GM19023 (cell line): ENCODE results near the gene TNNI2.
"Not testable (repeated sequence)": the region's sequence is repeated elsewhere in the genome, so short reads cannot be mapped to it uniquely, and the experiment has no call there.

Source experiments
- ATAC-seq: cut with Tn5 transposase; IDR thresholded peaks from one replicate; pipeline ENCODE4 v1.9.1; 2021; ENCODE audit warnings: mild to moderate bottlenecking, moderate library complexity; ENCODE audit not compliant: unreplicated experiment

Gene TNNI2

DNA sequence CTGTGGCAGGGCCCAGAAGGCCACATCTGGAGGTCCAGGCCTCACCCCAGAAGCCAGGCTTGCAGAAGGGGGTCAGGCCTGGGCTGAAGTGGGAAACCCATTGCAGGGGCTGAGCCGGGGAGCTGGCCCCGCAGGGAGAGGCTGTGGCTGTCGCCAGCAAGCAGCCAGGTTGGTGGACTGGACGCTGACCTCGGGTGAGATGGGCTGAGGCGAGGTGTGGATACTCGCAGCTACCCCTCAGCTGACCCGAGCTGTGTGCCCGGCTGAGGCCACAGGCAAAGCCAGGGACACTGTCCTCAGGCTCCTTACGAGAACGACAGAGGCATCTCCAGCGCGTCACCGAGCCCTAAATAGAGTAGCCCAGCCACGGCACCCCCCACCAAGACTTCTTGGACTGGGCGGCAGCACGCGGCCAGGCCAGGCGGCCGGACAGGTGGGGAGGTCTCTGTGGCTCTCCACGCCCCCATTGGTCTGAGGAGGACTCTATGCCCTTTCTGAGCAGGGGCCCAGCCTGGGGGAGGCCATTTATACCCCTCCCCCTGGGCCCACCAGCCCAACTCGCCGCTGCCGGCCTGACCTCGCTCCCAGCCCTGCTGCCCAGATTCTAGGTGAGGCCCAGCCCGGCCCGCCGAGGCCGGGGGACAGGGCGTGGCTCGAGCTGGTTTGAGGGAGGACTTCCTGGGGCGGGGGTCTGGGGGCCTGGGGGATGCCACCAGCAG is at the start of gene TNNI2:
TSS of gene TNNI2 (plus strand) at position 556 of the 719 bp plus-strand sequence. CDS start 716 bp downstream, outside the sequence.
- no peak for ATAC-seq

DNA sequence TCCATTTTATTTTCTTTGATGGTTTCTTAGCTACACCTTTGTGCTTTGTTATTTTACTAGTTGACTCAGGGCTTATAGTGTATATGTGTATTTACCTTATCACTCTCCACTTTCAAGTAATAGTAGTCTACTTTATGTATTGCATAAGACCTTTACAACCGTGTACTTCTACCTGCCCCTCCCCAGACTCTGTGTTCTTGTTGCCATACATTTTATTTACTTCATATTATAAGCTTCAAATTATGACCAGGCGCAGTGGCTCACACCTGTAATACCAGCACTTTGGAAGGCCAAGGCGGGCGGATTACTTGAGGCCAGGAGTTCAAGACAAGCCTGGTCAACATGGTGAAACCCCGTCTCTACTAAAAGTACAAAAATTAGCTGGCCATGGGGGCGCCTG is 46.9 kb upstream of the TNNI2 start:
- no peak for ATAC-seq

DNA sequence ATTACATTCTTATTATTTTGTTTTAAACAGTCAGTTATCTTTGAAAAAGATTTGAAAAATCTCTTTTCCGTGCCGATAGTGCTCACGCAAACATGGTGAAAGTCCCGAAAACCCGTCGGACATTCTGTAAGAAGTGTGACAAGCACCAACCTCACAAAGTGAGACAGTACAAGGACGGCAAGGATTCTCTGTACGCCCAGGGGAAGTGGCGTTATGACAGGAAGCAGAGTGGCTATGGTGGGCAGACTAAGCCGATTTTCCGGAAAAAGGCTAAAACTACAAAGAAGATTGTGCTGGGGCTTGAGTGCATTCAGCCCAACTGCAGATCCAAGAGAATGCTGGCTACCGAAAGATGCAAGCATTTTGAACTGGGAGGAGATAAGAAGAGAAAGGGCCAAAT is 46.3 kb upstream of the TNNI2 start:
- no peak for ATAC-seq

DNA sequence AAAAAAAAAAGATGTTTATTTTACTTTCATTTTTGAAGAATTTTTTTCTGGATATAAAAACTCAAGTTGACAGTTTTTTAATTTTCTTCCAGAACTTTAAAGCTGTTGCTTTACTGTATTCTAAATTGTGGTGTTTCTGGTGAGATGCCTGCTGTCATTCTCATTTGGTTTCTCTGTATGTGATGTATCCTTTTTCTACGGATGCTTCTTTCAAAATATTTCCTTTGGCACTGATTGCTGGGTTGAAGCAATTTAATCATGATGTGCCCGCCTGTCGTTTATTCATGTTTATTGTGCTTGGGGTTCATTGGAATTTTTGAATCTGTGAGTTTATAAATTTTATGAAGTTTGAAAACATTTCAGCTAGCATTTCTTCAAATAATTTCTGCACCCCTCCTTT is 45.7 kb upstream of the TNNI2 start:
- ATAC-seq: no peak

DNA sequence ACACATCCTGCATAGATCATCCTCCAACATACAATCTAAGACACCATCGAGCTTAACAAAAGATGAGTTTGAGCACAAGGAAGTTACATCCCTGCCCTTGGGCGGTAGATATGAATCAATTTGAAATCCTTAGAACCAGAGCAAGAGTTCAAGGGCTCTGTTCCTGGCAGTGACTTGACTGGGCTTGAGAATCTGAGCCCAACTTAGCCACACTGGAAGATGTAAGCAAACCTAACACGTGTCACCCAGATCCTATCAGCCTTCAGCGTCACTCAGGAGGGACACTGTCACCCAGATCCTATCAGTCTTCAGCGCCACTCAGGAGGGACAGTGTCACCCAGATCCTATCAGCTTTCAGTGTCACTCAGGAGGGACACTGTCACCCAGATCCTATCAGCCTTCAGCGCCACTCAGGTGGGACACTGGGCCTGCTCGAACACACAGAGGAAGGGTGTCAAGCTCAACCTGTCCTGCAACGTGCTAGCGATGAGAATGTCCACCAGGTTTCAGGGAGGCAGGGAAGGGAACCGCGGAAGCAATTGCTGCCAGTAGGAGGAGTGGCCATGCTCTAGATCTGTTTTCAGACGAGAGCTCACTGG is 42.3 kb upstream of the TNNI2 start:
- no peak for ATAC-seq

- ATAC-seq: no peak
Observed at GRCh38 chr11:1797391-1798125, 41.2 kb upstream of the TNNI2 start.

- ATAC-seq: no peak
Observed at GRCh38 chr11:1803246-1803645, 35.5 kb upstream of the TNNI2 start.

DNA sequence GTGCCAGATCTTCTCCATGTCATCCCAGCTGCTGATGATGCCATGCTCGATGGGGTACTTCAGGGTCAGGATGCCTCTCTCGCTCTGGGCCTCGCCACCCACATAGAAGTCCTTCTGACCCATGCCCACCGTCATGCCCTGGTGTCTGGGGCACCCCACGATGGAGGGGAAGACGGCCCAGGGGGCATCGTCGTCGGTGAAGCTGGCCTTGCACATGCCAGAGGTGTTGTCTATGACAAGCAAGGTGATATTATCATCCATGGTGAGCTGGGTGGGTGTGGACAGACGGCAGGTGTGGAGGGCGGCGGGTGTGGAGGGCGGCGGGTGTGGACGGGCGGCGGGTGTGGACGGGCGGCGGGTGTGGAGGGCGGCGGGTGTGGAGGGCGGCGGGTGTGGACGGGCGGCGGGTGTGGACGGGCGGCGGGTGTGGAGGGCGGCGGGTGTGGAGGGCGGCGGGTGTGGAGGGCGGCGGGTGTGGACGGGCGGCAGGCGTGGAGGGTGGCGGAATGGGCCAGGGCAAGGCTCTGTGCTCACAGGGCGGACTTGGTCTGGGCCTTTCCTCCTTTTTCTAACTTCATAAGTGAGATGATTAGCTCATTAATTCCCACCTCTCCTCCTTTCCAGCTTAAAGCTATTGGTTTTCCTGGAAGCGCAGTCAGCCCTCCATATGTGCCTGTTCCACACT is 34.8 kb upstream of the TNNI2 start:
- ATAC-seq: not testable (repeated sequence)

DNA sequence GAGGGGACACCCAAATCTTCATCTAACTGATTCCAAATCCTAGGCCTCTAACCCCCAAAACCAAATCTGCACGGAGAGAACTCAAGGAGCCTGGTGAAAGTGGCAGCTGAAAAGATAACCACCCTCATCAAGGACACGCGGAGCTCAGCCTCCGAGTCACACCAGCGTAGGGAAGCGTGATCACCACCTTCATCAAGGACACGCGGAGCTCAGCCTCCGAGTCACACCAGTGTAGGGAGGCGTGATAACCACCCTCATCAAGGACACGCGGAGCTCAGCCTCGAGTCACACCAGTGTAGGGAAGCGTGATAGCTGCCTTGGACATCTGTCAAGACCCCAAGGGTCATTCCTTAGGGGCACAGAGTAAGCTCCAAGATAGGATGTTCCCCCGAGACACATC is 33.3 kb upstream of the TNNI2 start:
- no peak for ATAC-seq

DNA sequence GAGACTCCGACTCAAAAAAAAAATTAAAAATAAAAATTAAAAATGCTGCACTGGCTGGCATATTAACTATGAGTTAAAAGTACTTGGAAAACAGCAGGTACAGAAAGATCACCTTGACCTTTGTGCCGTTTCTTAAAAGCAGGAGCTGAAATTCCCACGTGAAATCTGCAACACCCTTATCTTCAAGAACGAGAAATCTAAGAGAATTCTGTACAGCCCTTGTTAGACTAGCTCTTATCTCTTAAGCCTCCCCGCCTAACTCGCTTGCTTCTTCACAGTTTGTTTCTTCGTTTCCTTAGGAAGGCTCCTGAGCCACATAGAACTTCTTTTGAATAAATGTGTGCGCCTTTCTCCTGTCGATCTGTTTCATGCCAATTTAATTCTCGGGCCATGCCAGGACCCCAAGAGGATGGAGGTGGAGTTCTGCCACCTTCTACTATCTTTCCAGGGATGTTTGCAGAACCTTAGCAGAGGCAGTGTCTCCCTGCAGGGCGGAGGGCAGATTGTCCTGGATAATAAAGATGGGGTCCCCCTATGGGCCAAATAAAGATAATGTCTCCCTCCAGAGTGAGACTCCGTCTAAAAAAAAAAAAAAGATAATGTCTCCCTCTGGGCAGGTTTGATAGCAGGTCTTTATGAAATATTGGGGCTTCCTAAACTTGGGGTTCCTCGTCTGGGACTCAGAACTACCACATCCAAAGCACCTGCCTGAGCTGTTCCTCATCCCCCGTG is 31.4 kb upstream of the TNNI2 start:
- no peak for ATAC-seq

GRCh38 chr11:1810761-1811160 is 28.0 kb upstream of the TNNI2 start:
- ATAC-seq: no peak

- no peak for ATAC-seq
Observed at GRCh38 chr11:1812274-1812673, 26.5 kb upstream of the TNNI2 start.

DNA sequence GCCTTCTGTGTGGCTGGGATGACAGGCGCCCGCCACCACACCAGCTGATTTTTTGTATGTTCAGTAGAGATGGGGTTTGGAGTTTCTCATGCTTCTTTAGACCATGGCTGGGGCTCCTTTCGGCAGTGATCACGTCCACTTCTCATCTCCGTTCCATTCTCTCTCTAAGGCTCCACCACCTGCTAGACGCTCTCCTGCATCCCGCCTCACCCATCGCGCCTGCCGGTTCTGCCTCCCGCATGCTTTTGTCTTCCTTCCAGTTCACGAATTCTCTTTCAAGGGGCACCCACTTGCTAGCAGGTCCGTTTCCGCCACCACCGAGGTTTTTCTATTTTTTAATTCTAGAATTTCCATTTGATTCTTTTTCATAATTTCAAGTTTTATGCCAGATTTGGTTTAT is 26.0 kb upstream of the TNNI2 start:
- no peak for ATAC-seq

DNA sequence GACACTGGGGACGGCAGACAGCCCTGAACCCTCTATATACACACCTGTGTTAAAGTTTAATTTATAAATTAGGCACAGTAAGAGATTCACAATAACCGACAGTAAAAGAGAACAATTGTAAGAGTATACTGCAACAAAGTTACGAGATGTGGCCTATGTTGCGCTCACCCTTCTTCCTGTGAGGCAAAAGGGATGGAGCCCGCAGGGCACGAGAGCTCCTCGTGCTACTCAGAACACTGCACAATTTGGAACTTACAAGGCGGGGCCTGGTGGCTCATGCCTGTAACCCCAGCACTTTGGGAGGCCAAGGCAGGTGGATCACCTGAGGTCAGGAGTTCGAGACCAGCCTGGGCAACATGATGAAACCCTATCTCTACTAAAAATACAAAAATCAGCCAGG is 25.4 kb upstream of the TNNI2 start:
- not testable (repeated sequence) for ATAC-seq

GRCh38 chr11:1814691-1815090 is 24.1 kb upstream of the TNNI2 start:
- ATAC-seq: no peak

DNA sequence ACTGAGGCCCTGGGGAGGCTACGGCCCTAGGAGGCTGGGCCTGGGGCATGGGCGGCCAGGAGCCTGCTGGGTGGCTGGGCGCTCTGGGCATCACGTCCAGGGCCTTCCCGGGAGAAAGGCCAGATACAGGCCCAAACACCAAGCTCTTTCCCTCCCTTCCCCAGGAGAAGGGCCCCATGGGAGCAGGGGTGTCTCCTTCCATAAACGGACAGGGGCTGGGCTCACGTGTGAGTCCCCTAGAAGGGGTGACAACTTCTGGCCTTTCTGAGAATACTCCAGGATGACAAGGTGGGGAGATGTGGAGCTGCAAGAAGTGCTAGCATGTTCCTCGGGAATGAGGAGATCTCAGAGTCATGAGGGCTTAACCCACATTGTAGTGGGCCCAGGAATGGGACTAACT is 23.5 kb upstream of the TNNI2 start:
- ATAC-seq: no peak

DNA sequence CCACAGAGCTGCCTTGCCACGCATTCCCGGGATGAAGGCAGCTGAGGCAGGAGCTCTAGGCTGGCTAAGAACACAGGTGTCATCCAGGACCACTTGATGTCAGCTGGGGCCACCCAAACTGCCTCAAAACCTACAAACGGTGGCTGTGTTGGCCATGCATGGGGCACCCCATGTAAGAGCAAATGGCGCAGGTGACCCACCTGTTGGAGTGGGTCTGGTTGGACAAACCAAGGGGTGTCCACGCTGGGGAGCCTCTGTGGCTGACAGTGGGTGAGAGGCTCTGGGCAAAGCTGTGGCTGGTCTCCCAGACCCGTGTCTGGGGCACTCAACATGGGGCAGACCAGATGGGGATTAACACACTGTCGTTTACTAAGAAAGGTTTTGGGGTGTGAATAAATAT is 23.0 kb upstream of the TNNI2 start:
- no peak for ATAC-seq

DNA sequence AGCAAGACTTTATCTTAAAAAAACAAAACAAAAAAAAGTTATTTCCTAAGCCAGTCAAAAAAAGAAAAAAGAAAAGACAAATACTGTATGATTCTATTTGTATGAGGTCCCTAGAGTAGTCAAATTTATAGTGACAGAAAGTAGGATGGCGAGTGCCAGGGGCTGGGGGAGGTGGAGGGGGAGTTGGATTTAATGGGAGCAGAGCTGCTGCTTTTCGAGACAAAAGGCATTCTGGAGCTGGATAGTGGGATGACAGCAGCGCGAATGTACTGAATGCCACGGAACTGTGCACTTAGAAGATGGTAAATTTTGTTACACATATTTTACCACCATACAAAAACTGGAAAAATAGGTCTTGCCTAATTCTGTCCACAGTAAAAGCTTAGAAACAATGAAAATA is 21.8 kb upstream of the TNNI2 start:
- no peak for ATAC-seq

DNA sequence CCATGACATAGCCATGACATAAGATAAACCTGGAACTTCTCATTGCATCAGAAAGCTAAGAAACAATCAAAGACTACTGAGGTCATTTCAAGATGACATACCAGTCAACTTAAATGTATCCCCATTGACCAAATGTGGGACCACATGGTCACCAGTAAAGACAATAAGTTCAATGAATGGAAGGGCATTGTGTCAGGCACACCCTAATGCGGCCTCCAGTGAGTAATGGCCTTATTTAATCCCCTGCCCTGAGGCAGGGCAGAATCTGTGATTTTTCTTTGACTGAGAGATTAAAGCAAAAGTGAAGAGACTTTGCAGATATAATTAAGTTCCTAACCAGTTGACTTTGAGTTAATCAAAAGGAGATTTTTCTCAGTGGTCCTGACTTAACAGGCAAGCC is 21.3 kb upstream of the TNNI2 start:
- no peak for ATAC-seq

DNA sequence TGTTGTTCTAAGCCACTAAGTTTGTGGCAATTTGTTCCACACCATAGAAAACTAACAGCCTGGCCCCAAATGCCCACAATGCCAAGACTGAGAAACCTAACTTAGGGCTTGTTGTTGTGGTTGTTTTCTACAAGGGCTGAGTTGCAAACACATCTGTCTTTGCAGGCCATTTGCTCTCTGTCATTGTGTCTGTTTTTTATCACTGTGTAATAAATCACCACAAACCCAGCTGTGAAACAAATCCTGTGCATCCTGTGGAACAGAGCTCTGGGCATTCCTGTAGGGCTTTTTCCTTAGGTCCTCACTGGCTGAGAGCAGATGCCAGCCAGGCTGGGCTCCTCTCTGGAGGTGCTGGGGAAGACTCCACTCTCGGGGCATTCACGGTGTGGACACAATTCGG is 19.7 kb upstream of the TNNI2 start:
- no peak for ATAC-seq
